Activated T-cell treated with anti-CD3 and anti-CD28 coated beads, Interleukin-2, amount 50 U/mL, for 24 hours (primary cell): ENCODE data around the gene ZCCHC24.
"Not testable (repeated sequence)": the region's sequence is repeated elsewhere in the genome, so short reads cannot be mapped to it uniquely, and the experiment has no call there.

Experiments used
- DNase-seq: peaks from one replicate; pipeline ENCODE4 v3.0.0-alpha.2; 2020
- H3K27ac Mint-ChIP-seq: 2 replicates; pipeline ENCODE4 v1.8.0; 2020; ENCODE audit warnings: mild to moderate bottlenecking, mixed read lengths
- H3K27me3 Mint-ChIP-seq: 2 replicates; pipeline ENCODE4 v1.8.0; 2020; ENCODE audit warnings: mixed read lengths
- H3K36me3 Mint-ChIP-seq: 2 replicates; pipeline ENCODE4 v1.8.0; 2020; ENCODE audit warnings: low read depth, mixed read lengths
- H3K4me1 Mint-ChIP-seq: 2 replicates; pipeline ENCODE4 v1.8.0; 2020; ENCODE audit warnings: low read depth, mixed read lengths
- H3K4me3 Mint-ChIP-seq: 2 replicates; pipeline ENCODE4 v1.8.0; 2020; ENCODE audit warnings: mild to moderate bottlenecking, moderate library complexity, mixed read lengths
- H3K9me3 Mint-ChIP-seq: 2 replicates; pipeline ENCODE4 v1.8.0; 2020; ENCODE audit warnings: mixed read lengths

Gene ZCCHC24

GRCh38 chr10:79460687-79461086, 15.3 kb upstream of the ZCCHC24 start:
- no peak for DNase-seq
- no peak overlapping the region for H3K4me3 Mint-ChIP-seq
- H3K27me3 Mint-ChIP-seq, result no peaks in the 10 kb centered on the region
- H3K4me1 Mint-ChIP-seq, result no peaks in the 10 kb centered on the region
- H3K9me3 Mint-ChIP-seq, result no peaks in the 10 kb centered on the region
- H3K27ac Mint-ChIP-seq, result no peak overlapping the region
- no peaks in the 10 kb centered on the region for H3K36me3 Mint-ChIP-seq

DNA sequence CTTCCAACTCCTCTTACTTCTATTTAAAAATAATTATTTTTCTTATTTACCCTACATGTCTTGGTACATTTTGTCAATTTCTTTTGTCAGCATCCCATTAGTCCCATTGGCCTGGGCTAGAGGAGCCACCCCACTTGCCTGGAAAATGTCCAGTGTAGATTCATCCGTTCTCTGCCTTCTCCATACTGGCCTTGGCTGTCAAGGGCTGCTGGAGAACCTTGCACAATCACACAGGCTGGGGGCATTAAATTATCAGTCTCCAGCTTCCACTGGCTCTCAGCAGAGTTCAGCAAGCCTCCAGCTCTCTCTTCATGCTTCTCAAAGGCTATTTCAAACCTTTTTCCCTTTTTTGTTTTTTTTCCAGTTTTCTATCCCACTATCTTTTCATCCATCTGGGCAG, 13.8 kb upstream of the ZCCHC24 start:
- no peak for DNase-seq
- Mint-ChIP-seq H3K4me3 (no peak overlapping the region), H3K9me3 (no peaks in the 10 kb centered on the region), H3K27ac (no peak overlapping the region), H3K27me3 (no peaks in the 10 kb centered on the region), H3K4me1 (no peaks in the 10 kb centered on the region), H3K36me3 (no peaks in the 10 kb centered on the region)

DNA sequence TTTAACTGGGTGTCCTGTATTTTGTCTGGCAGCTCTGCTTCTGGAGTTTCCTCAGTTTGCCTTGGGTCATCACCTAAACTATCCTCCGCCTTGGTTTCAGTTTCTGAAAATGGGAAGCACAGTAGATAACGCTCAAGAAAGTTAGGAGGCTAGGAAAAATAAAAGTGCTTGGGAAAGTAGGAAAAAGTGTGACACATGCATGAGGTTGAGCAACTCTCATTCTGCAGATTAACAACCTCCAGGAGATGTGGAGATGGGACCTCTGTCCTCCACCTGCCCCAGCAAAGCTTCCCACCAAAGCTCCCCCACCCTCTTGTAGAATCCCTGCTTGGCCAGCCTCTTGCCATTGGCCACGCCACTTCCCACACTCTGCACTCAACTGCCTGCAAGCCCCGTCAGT, 13.1 kb upstream of the ZCCHC24 start:
- Mint-ChIP-seq H3K9me3 (no peaks in the 10 kb centered on the region), H3K4me1 (no peaks in the 10 kb centered on the region), H3K4me3 (no peak overlapping the region), H3K36me3 (no peaks in the 10 kb centered on the region), H3K27ac (no peak overlapping the region), H3K27me3 (no peaks in the 10 kb centered on the region)
- no peak for DNase-seq

GRCh38 chr10:79457256-79457785, 11.9 kb upstream of the ZCCHC24 start:
- Mint-ChIP-seq H3K36me3 (no peaks in the 10 kb centered on the region), H3K4me3 (no peak overlapping the region), H3K4me1 (no peaks in the 10 kb centered on the region), H3K27me3 (no peaks in the 10 kb centered on the region), H3K9me3 (no peaks in the 10 kb centered on the region), H3K27ac (no peak overlapping the region)
- no peak for DNase-seq

DNA sequence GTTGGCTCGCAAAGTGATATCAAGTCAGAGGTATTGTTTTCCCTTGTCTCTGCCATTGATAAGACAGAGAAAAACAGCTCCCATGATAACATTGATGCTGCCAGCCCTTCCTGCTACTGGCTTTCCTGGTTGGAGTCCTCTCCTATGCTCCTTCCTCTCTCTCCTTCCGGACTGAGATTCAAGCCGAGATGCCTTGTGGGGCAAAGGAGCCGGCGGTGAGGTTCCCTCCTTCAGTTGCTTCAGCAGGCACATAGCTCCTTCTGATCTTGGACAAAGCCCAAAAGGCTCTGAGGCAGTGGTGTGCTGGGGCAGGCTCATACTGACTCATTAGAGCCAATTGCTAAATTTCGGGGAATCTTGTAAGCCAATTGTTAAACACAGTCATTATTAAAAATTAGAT, 8.8 kb upstream of the ZCCHC24 start:
- H3K36me3 Mint-ChIP-seq, result no peaks in the 10 kb centered on the region
- H3K9me3 Mint-ChIP-seq, result no peaks in the 10 kb centered on the region
- H3K27me3 Mint-ChIP-seq, result no peaks in the 10 kb centered on the region
- no peak for DNase-seq
- H3K4me1 Mint-ChIP-seq, result no peaks in the 10 kb centered on the region
- no peak overlapping the region for H3K27ac Mint-ChIP-seq
- H3K4me3 Mint-ChIP-seq, result no peak overlapping the region

DNA sequence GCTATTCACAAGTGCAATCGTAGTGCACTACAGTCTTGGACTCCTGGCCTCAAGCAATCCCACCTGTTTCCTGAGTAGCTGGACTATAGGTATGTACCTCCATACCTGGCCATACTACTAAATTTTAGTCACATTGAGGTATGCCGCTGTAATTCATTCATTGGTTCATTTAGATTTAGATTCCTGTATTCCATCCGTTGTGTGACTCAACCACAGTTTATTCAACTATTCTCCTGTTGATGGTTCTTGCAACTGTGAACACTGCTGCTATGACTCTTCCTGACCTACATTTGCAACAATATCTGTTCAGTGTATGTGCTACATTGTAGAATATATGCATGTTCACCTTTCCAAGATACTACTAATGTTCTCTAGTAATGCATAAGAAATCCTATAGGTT, 8.0 kb upstream of the ZCCHC24 start:
- H3K4me1 Mint-ChIP-seq, result no peaks in the 10 kb centered on the region
- H3K36me3 Mint-ChIP-seq, result no peaks in the 10 kb centered on the region
- H3K27ac Mint-ChIP-seq, result no peak overlapping the region
- no peak overlapping the region for H3K4me3 Mint-ChIP-seq
- DNase-seq, result no peak
- H3K27me3 Mint-ChIP-seq, result no peaks in the 10 kb centered on the region
- no peaks in the 10 kb centered on the region for H3K9me3 Mint-ChIP-seq

GRCh38 chr10:79452174-79452611, 6.8 kb upstream of the ZCCHC24 start:
- DNase-seq, result no peak
- H3K4me1 Mint-ChIP-seq, result no peaks in the 10 kb centered on the region
- no peaks in the 10 kb centered on the region for H3K27me3 Mint-ChIP-seq
- H3K9me3 Mint-ChIP-seq, result no peaks in the 10 kb centered on the region
- H3K27ac Mint-ChIP-seq, result no peak overlapping the region
- H3K4me3 Mint-ChIP-seq, result no peak overlapping the region
- H3K36me3 Mint-ChIP-seq, result no peaks in the 10 kb centered on the region

- Mint-ChIP-seq H3K4me3 (no peak overlapping the region), H3K4me1 (peaks cover 7% of the 10 kb centered on the region), H3K36me3 (no peaks in the 10 kb centered on the region), H3K27me3 (peaks cover 5% of the 10 kb centered on the region), H3K9me3 (no peaks in the 10 kb centered on the region), H3K27ac (no peak overlapping the region)
- no peak for DNase-seq
Measured at GRCh38 chr10:79451046-79451699, 5.7 kb upstream of the ZCCHC24 start.

GRCh38 chr10:79449181-79450146, 4.0 kb upstream of the ZCCHC24 start:
- DNase-seq, result no peak
- no peak overlapping the region for H3K4me3 Mint-ChIP-seq
- H3K27ac Mint-ChIP-seq, result no peak overlapping the region
- H3K9me3 Mint-ChIP-seq, result no peaks in the 10 kb centered on the region
- peaks cover 6% of the 10 kb centered on the region for H3K27me3 Mint-ChIP-seq
- no peaks in the 10 kb centered on the region for H3K36me3 Mint-ChIP-seq
- H3K4me1 Mint-ChIP-seq, result peaks cover 14% of the 10 kb centered on the region

- Mint-ChIP-seq H3K36me3 (no peaks in the 10 kb centered on the region), H3K27me3 (peaks cover 14% of the 10 kb centered on the region), H3K4me3 (no peak overlapping the region), H3K4me1 (peaks cover 22% of the 10 kb centered on the region), H3K9me3 (no peaks in the 10 kb centered on the region), H3K27ac (no peak overlapping the region)
- no peak for DNase-seq
Measured at GRCh38 chr10:79448732-79449049, 3.3 kb upstream of the ZCCHC24 start.

GRCh38 chr10:79447911-79448731, 2.7 kb upstream of the ZCCHC24 start:
- Mint-ChIP-seq H3K27ac (no peak overlapping the region), H3K4me1 (peaks cover 26% of the 10 kb centered on the region), H3K36me3 (no peaks in the 10 kb centered on the region), H3K4me3 (no peak overlapping the region), H3K9me3 (no peaks in the 10 kb centered on the region), H3K27me3 (peaks cover 18% of the 10 kb centered on the region)
- DNase-seq, result no peak

GRCh38 chr10:79447249-79447648, 1.8 kb upstream of the ZCCHC24 start:
- not testable (repeated sequence) for H3K36me3 Mint-ChIP-seq, DNase-seq, H3K27ac Mint-ChIP-seq, H3K4me3 Mint-ChIP-seq, H3K9me3 Mint-ChIP-seq
- H3K4me1 Mint-ChIP-seq, result peaks cover 27% of the 10 kb centered on the region
- H3K27me3 Mint-ChIP-seq, result peaks cover 18% of the 10 kb centered on the region

GRCh38 chr10:79446758-79447084, 1.3 kb upstream of the ZCCHC24 start:
- H3K36me3 Mint-ChIP-seq, result no peaks in the 10 kb centered on the region
- H3K9me3 Mint-ChIP-seq, result no peaks in the 10 kb centered on the region
- DNase-seq, result no peak
- H3K27me3 Mint-ChIP-seq, result peaks cover 18% of the 10 kb centered on the region
- H3K4me1 Mint-ChIP-seq, result peaks cover 27% of the 10 kb centered on the region
- no peak overlapping the region for H3K27ac Mint-ChIP-seq
- peak overlapping the region; percentile 23 for H3K4me3 Mint-ChIP-seq

DNA sequence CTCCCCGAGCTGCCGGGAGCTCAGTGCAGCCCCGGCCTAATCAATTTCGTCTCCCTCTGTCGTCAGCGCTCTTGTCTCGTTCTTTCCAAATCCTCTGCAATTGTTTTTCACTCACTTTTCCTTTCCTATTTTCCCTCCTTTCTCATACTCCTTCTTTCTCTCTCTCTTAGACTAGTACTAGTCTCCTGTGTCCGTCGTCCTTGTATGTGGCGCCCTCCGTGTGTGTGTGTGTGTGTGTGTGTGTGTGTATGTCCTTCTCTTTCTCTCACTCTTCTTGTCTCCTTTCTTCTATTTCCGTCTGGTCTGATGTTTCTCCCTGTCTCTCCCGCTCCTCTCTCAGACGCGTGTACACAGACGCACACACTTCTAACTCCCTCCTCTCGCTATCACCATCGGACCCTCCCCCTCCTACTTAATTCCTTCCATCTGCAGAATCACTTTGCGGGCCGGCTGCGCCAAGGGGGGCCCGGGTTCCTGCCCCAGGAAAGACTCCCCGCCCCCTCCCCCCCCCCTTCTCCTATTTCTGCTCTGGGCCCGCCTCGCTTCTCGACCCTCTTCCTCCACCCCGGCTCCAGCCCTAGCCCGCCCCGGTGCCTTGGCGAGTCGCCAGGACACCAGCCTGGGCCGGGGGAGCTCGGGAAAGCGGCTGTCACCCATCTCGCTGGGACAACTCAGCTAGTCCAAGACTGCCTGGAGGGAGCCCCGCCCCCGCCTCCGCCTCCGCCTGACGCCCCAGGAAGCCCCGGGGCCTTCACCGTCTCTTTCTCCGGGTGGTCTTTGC, 743 bp upstream of the ZCCHC24 start:
- peak; percentile 47 for DNase-seq
- Mint-ChIP-seq H3K9me3 (no peaks in the 10 kb centered on the region), H3K27ac (peak overlapping the region; percentile 6), H3K27me3 (peaks cover 18% of the 10 kb centered on the region), H3K36me3 (no peaks in the 10 kb centered on the region), H3K4me1 (peaks cover 27% of the 10 kb centered on the region), H3K4me3 (peak overlapping the region; percentile 62)
